ENCODE data around the gene PDZD2.

Gene PDZD2

DNA sequence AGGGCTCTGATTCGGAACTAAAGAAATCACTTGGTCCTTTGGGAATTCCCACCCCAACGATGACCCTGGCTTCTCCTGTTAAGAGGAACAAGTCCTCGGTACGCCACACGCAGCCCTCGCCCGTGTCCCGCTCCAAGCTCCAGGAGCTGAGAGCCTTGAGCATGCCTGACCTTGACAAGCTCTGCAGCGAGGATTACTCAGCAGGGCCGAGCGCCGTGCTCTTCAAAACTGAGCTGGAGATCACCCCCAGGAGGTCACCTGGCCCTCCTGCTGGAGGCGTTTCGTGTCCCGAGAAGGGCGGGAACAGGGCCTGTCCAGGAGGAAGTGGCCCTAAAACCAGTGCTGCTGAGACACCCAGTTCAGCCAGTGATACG lies 451.8 kb downstream of the PDZD2 start:
- no peaks in the 10 kb centered on the region for H3K9me3 ChIP-seq (ENCODE audit: control extremely low read depth in 1 of 5, control insufficient read depth in 4 of 5, insufficient read depth in 2 of 5, low read depth in 1 of 5, low read length in 4 of 5)
- CTCF ChIA-PET = interaction anchor here (0.7 to 1.4 kb wide), 3 partner anchors 14 to 510 kb away, joined by 3 to 7 read pairs (median 5); no protein-coding TSS in a partner anchor
- 97% methylated on average over 17 of the region's 17 CpGs for WGBS (ENCODE audit: insufficient coverage)

DNA sequence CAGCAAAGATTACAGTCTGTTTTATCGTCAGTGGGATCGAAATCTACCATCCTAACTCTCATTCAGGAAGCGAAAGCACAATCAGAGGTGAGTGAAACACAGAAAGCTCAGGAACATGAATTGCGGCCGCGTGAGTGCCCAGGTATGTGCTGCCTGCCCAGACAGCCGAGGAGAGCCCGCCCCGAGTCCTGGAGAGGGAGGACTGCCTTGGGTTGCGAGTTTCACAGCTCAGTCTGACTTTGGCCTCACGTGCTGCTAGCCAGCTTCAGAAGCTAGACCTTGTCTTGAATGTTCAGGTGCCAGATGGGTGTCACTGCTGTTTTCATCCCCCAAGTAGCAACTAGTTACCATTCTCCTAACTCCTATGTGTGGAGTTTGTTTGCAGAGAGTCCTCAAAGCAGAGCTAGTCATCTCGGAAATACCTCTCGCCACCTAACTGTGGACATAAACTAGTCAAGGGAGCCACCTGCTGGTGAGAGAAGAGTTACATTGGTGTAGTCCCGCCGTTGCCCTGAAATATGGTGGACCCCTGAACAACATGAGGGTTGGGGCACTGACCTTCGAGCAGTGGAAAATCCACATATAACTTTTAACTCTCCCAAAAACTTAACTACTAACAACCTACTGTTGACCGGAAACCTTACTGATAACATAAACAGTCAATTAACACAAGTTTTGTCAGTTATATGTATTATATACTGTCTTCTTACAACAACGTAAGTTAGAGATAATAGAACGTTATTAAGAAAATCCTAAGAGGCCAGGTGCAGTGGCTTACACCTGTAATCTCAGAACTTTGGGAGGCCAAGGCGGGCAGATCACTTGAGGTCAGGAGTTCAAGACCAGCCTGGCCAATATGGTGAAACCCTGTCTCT lies 454.2 kb downstream of the PDZD2 start:
- CTCF ChIA-PET = interaction anchor here (0.5 to 2.7 kb wide), 26 partner anchors 9 to 563 kb away, joined by 3 to 14 read pairs (median 4); partner anchors contain the start of genes C5orf22, DROSHA and PDZD2
- no peaks in the 10 kb centered on the region for H3K27me3 ChIP-seq (replicated peaks in 2 of 5; ENCODE audit: control insufficient read depth in 4 of 5, insufficient read depth in 5 of 5, low read length in 4 of 5)
- no peak overlapping the region for H3K4me3 ChIP-seq (ENCODE audit: control insufficient read depth in 1 of 7, extremely low read depth in 1 of 7, insufficient read depth in 4 of 7, low read depth in 2 of 7, low read length in 6 of 7)
- peaks cover 0 to 3% (median 0%) of the 10 kb centered on the region in 4 experiments for H3K4me1 ChIP-seq (ENCODE audit: control extremely low read depth in 1 of 4, control insufficient read depth in 4 of 4, insufficient read depth in 4 of 4, low read length in 3 of 4)
- H3K9me3 ChIP-seq (ENCODE audit: control extremely low read depth in 1 of 5, control insufficient read depth in 4 of 5, insufficient read depth in 2 of 5, low read depth in 1 of 5, low read length in 4 of 5) = no peaks in the 10 kb centered on the region
- no peak overlapping the region for H3K27ac ChIP-seq (ENCODE audit: insufficient read depth in 1 of 2, low read depth in 1 of 2, low read length in 2 of 2, poor library complexity in 1 of 2, severe bottlenecking in 2 of 2)
- WGBS (ENCODE audit: insufficient coverage) = 81% methylated on average over 11 of the region's 20 CpGs
- POLR2A ChIA-PET = interaction anchor here (0.6 kb wide), 1 partner anchor 271 kb away, joined by 3 read pairs; no protein-coding TSS in a partner anchor
- peaks cover 6 to 58% (median 25%) of the 10 kb centered on the region in 4 experiments for H3K36me3 ChIP-seq (ENCODE audit: control insufficient read depth in 4 of 4, insufficient read depth in 4 of 4, low read length in 3 of 4)
- peak; percentile 76 to 90 (median 87) for DNase-seq

More for the DNA sequence above, 451.8 kb downstream of the PDZD2 start:
- H3K27ac ChIP-seq (ENCODE audit: insufficient read depth in 1 of 2, low read depth in 1 of 2, low read length in 2 of 2, poor library complexity in 1 of 2, severe bottlenecking in 2 of 2) = no peak overlapping the region
- peaks cover 0 to 3% (median 0%) of the 10 kb centered on the region in 4 experiments for H3K4me1 ChIP-seq (ENCODE audit: control extremely low read depth in 1 of 4, control insufficient read depth in 4 of 4, insufficient read depth in 4 of 4, low read length in 3 of 4)
- POLR2A ChIA-PET = no interaction called here
- H3K4me3 ChIP-seq (ENCODE audit: control insufficient read depth in 1 of 7, extremely low read depth in 1 of 7, insufficient read depth in 4 of 7, low read depth in 2 of 7, low read length in 6 of 7) = no peak overlapping the region
- no peak for DNase-seq
- peaks cover 0 to 54% (median 15%) of the 10 kb centered on the region in 4 experiments for H3K36me3 ChIP-seq (ENCODE audit: control insufficient read depth in 4 of 4, insufficient read depth in 4 of 4, low read length in 3 of 4)
- no peaks in the 10 kb centered on the region for H3K27me3 ChIP-seq (replicated peaks in 2 of 5; ENCODE audit: control insufficient read depth in 4 of 5, insufficient read depth in 5 of 5, low read length in 4 of 5)

DNA sequence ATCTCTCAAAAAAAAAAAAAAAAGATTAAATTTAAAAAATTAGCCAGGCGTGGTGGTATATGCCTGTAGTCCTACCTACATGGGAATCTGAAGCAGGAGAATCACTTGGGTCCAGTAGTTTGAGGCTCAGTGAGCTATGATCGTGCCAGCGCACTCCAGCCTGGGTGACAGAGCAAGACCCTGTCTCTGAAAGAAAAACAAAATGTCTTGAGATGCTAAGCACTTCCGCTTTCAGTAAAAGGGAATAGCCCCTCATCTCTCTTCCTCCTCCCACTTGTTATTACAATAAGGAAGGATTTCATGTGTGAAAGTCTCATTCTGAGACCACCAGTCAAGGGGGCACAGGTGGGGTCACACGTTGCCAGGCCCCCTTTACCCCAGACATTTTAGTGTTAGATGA lies 455.8 kb downstream of the PDZD2 start:
- no peak overlapping the region for H3K27ac ChIP-seq (ENCODE audit: insufficient read depth in 1 of 2, low read depth in 1 of 2, low read length in 2 of 2, poor library complexity in 1 of 2, severe bottlenecking in 2 of 2)
- H3K36me3 ChIP-seq (ENCODE audit: control insufficient read depth in 4 of 4, insufficient read depth in 4 of 4, low read length in 3 of 4) = peaks cover 17 to 58% (median 32%) of the 10 kb centered on the region in 4 experiments
- whole genome bisulfite sequencing (ENCODE audit: insufficient coverage) = 100% methylated on average over 4 of the region's 5 CpGs
- no peak for DNase-seq
- ChIA-PET POLR2A (no interaction called here), CTCF (interaction anchor here (1.5 kb wide), 1 partner anchor 19 kb away, joined by 4 read pairs; no protein-coding TSS in a partner anchor)
- no peaks in the 10 kb centered on the region for H3K9me3 ChIP-seq (ENCODE audit: control extremely low read depth in 1 of 5, control insufficient read depth in 4 of 5, insufficient read depth in 2 of 5, low read depth in 1 of 5, low read length in 4 of 5)
- no peak overlapping the region for H3K4me3 ChIP-seq (ENCODE audit: control insufficient read depth in 1 of 7, extremely low read depth in 1 of 7, insufficient read depth in 4 of 7, low read depth in 2 of 7, low read length in 6 of 7)
- peaks cover 0 to 3% (median 0%) of the 10 kb centered on the region in 4 experiments for H3K4me1 ChIP-seq (ENCODE audit: control extremely low read depth in 1 of 4, control insufficient read depth in 4 of 4, insufficient read depth in 4 of 4, low read length in 3 of 4)
- H3K27me3 ChIP-seq (replicated peaks in 2 of 5; ENCODE audit: control insufficient read depth in 4 of 5, insufficient read depth in 5 of 5, low read length in 4 of 5) = no peaks in the 10 kb centered on the region

DNA sequence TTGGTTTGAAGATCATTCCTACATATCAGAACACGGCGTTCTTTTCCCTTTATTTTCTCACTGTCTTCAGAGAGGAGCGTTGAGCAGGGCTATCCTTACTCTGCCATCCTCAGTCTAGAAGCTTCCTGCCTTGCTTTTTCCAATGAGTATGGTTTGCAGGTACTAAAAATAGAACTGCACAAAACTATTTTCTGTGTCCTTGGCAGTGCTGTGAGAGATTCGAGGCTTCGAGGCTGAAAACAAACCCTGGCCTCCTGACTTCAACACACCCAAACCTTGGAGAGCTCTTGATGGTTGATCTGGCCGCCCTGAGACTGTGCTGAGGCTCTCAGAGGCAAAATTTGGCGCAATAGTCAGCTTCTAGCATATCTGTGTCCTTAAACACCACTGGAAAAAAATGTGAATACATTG lies 456.3 kb downstream of the PDZD2 start:
- peaks cover 0 to 3% (median 0%) of the 10 kb centered on the region in 4 experiments for H3K4me1 ChIP-seq (ENCODE audit: control extremely low read depth in 1 of 4, control insufficient read depth in 4 of 4, insufficient read depth in 4 of 4, low read length in 3 of 4)
- ChIA-PET CTCF (interaction anchor here (0.7 to 1.5 kb wide), 2 partner anchors 20 to 87 kb away, joined by 3 to 4 read pairs; no protein-coding TSS in a partner anchor), POLR2A (interaction anchor here (0.6 kb wide), 1 partner anchor 521 kb away, joined by 6 read pairs; no protein-coding TSS in a partner anchor)
- no peaks in the 10 kb centered on the region for H3K27me3 ChIP-seq (replicated peaks in 2 of 5; ENCODE audit: control insufficient read depth in 4 of 5, insufficient read depth in 5 of 5, low read length in 4 of 5)
- 100% methylated on average over 4 of the region's 7 CpGs for WGBS (ENCODE audit: insufficient coverage)
- H3K4me3 ChIP-seq (ENCODE audit: control insufficient read depth in 1 of 7, extremely low read depth in 1 of 7, insufficient read depth in 4 of 7, low read depth in 2 of 7, low read length in 6 of 7) = no peak overlapping the region
- no peak overlapping the region for H3K27ac ChIP-seq (ENCODE audit: insufficient read depth in 1 of 2, low read depth in 1 of 2, low read length in 2 of 2, poor library complexity in 1 of 2, severe bottlenecking in 2 of 2)
- H3K36me3 ChIP-seq (ENCODE audit: control insufficient read depth in 4 of 4, insufficient read depth in 4 of 4, low read length in 3 of 4) = peaks cover 19 to 60% (median 35%) of the 10 kb centered on the region in 4 experiments
- H3K9me3 ChIP-seq (ENCODE audit: control extremely low read depth in 1 of 5, control insufficient read depth in 4 of 5, insufficient read depth in 2 of 5, low read depth in 1 of 5, low read length in 4 of 5) = no peaks in the 10 kb centered on the region
- DNase-seq = no peak

DNA sequence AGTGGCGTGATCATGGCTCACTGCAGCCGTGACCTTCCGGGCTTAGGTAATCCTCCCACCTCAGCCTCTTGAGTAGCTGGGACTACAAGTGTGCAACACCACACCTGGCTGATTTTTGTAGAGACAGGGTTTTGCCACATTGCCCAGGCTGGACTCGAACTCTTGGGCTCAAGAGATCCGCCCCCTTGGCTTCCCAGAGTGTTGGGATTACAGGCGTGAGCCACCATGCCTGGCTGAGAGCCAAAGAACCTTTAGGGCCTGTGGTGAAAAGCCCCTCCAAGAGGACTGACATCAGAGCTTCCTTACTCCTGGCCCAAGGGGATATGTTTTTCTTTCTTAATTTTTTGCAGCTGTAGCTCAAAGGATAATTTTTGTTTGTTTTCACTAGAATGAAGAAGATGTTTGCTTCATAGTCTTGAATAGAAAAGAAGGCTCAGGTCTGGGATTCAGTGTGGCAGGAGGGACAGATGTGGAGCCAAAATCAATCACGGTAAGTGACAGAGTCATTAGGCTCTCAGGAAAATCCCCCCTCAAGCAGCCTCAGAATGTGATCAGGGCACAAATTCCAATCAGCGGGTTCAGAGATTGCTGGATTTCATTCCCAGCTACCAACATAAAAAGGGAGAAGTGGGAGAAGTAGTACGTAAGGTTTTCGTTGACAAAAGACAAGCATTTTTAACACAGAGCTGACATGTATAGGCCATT lies 458.1 kb downstream of the PDZD2 start:
- H3K36me3 ChIP-seq (ENCODE audit: control insufficient read depth in 4 of 4, insufficient read depth in 4 of 4, low read length in 3 of 4) = peaks cover 19 to 63% (median 47%) of the 10 kb centered on the region in 4 experiments
- ChIA-PET CTCF (interaction anchor here (1.0 to 1.4 kb wide), 2 partner anchors 8 to 10 kb away, joined by 5 to 6 read pairs; no protein-coding TSS in a partner anchor), POLR2A (no interaction called here)
- WGBS (ENCODE audit: insufficient coverage) = 100% methylated on average over 7 of the region's 10 CpGs
- peaks cover 0 to 4% (median 0%) of the 10 kb centered on the region in 4 experiments for H3K4me1 ChIP-seq (ENCODE audit: control extremely low read depth in 1 of 4, control insufficient read depth in 4 of 4, insufficient read depth in 4 of 4, low read length in 3 of 4)
- no peak overlapping the region for H3K27ac ChIP-seq (ENCODE audit: insufficient read depth in 1 of 2, low read depth in 1 of 2, low read length in 2 of 2, poor library complexity in 1 of 2, severe bottlenecking in 2 of 2)
- no peaks in the 10 kb centered on the region for H3K27me3 ChIP-seq (replicated peaks in 2 of 5; ENCODE audit: control insufficient read depth in 4 of 5, insufficient read depth in 5 of 5, low read length in 4 of 5)
- no peak overlapping the region for H3K4me3 ChIP-seq (ENCODE audit: control insufficient read depth in 1 of 7, extremely low read depth in 1 of 7, insufficient read depth in 4 of 7, low read depth in 2 of 7, low read length in 6 of 7)
- H3K9me3 ChIP-seq (ENCODE audit: control extremely low read depth in 1 of 5, control insufficient read depth in 4 of 5, insufficient read depth in 2 of 5, low read depth in 1 of 5, low read length in 4 of 5) = no peaks in the 10 kb centered on the region
- DNase-seq = no peak

DNA sequence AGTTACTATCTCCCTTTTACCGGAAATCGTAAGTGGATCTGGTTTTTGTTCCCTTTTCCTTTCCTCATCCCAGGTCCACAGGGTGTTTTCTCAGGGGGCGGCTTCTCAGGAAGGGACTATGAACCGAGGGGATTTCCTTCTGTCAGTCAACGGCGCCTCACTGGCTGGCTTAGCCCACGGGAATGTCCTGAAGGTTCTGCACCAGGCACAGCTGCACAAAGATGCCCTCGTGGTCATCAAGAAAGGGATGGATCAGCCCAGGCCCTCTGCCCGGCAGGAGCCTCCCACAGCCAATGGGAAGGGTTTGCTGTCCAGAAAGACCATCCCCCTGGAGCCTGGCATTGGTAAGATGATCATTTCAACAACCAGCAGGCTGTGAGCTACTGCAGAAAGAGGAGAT lies 459.4 kb downstream of the PDZD2 start:
- no peaks in the 10 kb centered on the region for H3K27me3 ChIP-seq (replicated peaks in 2 of 5; ENCODE audit: control insufficient read depth in 4 of 5, insufficient read depth in 5 of 5, low read length in 4 of 5)
- H3K27ac ChIP-seq (ENCODE audit: insufficient read depth in 1 of 2, low read depth in 1 of 2, low read length in 2 of 2, poor library complexity in 1 of 2, severe bottlenecking in 2 of 2) = no peak overlapping the region
- no peak overlapping the region for H3K4me3 ChIP-seq (ENCODE audit: control insufficient read depth in 1 of 7, extremely low read depth in 1 of 7, insufficient read depth in 4 of 7, low read depth in 2 of 7, low read length in 6 of 7)
- peaks cover 19 to 75% (median 57%) of the 10 kb centered on the region in 4 experiments for H3K36me3 ChIP-seq (ENCODE audit: control insufficient read depth in 4 of 4, insufficient read depth in 4 of 4, low read length in 3 of 4)
- ChIA-PET CTCF (interaction anchor here (2.4 kb wide), 1 partner anchor 10 kb away, joined by 8 read pairs; no protein-coding TSS in a partner anchor), POLR2A (no interaction called here)
- no peak for DNase-seq
- 86% methylated on average over 9 of the region's 9 CpGs for WGBS (ENCODE audit: insufficient coverage)
- peaks cover 0 to 2% (median 0%) of the 10 kb centered on the region in 4 experiments for H3K4me1 ChIP-seq (ENCODE audit: control extremely low read depth in 1 of 4, control insufficient read depth in 4 of 4, insufficient read depth in 4 of 4, low read length in 3 of 4)
- H3K9me3 ChIP-seq (ENCODE audit: control extremely low read depth in 1 of 5, control insufficient read depth in 4 of 5, insufficient read depth in 2 of 5, low read depth in 1 of 5, low read length in 4 of 5) = no peaks in the 10 kb centered on the region
